HT1080 (cell line): ENCODE measurements around the gene SRSF11. TPM values are rescaled to one million over a fixed set of nuclear protein-coding genes. Genes with fewer than 3 reads are reported as not detected.

Experiments
- small RNA-seq: library from RNA; depleted of rRNA; stranded (forward); fragments of <200 nt; gene quantifications from one replicate; pipeline ENCODE3, GENCODE V24; 2014
- total RNA-seq: library from RNA; depleted of rRNA; stranded (reverse); fragments of >200 nt; shearing (Covaris generic); gene quantifications from 2 replicates; pipeline ENCODE4 v1.2.3, GENCODE V29; 2014; rRNA removed

SRSF11 gene
- total RNA-seq, 1 experiment from 2014 or later, result 101 TPM

Small RNA genes within 50 kb of the gene (small RNA-seq; reads per million reads assigned to genes)
- not detected for gene RN7SL242P

Other genes starting within 250 kb of the SRSF11 start
- gene LRRC40, start 15.8 kb upstream of the SRSF11 start, total RNA-seq, result 15.0 and 15.6 TPM in 2 replicates
- gene ANKRD13C, start 133.3 kb downstream of the SRSF11 start, total RNA-seq, result 17.3 and 19.6 TPM in 2 replicates
- gene CTH, start 189.9 kb downstream of the SRSF11 start, total RNA-seq, result 4.1 and 4.7 TPM in 2 replicates